HG03066 (cell line): ENCODE data around the gene DLK1.

ENCODE experiments used
- ATAC-seq: cut with Tn5 transposase; IDR thresholded peaks from one replicate; pipeline ENCODE4 v1.9.1; 2021; ENCODE audit warnings: low read depth; ENCODE audit not compliant: unreplicated experiment

Gene DLK1

DNA sequence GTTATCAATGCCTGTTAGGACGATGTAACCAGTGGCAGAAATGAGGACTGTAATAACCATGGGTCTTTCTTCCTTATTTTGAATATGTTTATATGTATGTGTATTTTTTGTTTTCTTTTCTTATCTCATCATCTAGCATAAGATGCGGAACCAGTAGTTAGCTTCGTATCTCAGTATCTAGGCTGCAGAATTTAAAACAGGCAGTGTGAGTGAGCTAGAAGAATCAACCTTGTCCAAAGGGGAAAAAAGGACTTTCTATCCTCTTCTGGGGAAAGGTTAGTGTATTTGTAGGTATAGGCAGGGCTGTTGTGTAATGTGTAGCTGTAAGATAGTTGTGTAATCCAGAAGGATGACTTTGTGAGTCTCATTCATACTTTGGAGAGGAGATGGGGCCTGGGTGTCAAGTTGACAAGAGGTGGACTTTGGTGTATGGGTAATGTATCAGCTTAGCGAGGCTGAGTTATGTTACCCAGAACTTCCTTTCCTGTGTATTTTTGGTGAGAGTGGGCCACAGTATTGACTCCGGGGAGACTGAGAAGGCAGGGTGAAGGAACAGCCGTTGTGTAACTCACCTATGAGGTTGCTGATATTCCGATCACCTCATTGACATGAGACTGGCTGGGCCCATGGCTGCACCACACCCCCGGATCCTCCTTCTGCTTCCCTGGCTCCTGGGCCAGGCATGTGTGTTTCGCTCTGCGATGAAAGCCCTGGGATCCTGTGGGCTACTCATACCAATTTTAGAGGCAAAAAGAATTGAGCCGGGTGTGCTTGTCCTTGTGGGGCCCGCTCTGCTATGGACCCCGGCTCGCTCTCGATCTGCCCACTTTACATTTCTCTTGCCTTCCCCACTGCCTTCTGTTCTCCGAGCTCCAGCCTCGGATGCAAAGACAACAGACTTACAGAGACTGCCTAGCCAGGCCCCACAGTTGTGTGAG lies 24.3 kb downstream of the DLK1 start:
- ATAC-seq, result no peak

DNA sequence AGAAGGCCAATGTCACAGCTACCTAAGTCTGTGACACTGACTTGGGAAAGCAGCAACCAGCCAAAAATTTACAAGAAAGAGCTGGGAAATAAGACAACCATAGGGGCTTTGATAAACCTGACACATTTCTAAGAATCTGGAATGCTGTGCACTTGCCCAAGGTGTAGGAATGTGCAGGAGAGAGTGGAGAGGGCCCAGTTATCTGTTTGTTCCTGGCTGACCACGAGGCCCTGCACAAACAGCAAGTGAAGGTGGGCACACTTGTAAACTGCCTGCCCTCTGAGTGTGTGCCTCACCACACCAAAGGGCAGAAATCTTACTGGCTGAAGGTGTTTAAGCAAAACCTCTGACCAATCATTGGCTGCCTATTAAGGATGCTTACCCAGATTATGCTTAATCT lies 27.3 kb downstream of the DLK1 start:
- no peak for ATAC-seq

DNA sequence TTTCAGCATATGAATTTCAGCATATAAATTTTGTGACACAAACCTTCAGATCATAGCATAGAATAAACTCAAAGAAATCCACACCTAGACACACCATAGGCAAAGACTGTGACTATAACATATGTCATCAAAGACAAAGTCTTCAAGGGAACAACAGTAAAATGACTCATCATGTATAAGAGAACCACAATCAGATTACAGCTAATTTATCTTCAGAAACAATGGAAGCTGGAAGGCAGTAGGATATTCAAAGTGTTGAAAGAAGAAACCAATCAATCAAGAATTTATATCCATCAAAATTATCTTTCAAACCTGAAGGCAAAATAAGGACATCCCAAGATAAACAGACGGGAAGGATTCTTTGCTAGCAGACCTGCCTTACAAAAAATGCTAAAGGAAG lies 29.0 kb downstream of the DLK1 start:
- ATAC-seq, result no peak

DNA sequence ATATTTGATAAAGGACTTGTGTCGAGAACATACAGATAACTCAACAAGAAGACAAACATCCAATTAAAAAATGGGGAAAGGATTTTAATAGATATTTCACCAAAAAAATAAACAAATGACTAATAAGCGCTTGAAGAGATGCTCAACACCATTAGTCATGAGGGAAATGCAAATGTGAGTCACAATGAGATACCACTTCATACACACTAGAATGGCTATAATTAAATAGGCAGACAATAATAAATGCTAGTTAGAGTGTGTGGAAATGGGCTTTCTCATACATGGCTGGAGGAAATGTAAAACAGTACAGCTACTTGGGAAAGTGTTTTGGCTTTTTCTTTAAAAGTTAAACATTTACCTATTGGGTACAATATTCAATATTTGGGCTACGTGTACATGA lies 34.8 kb downstream of the DLK1 start:
- no peak for ATAC-seq

DNA sequence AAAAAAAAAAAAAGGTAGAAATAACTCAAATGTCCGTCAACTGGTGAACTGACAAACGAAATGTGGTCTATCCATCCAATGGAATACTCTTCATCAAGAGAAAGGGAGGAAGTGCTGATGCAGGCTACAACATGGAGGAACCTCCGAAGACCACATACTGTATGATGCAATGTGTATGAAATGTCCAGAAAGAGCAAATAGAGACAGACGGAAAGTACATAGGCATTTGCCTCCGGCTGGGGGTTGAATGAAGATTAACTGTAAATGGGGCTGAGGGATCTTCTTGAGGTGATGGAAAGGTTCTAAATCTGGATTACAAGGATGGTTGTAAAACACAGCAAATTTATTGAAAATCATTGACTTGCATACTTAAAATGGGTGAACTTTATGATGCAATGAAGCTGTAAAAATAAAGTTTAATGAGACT lies 35.4 kb downstream of the DLK1 start:
- ATAC-seq, result no peak

DNA sequence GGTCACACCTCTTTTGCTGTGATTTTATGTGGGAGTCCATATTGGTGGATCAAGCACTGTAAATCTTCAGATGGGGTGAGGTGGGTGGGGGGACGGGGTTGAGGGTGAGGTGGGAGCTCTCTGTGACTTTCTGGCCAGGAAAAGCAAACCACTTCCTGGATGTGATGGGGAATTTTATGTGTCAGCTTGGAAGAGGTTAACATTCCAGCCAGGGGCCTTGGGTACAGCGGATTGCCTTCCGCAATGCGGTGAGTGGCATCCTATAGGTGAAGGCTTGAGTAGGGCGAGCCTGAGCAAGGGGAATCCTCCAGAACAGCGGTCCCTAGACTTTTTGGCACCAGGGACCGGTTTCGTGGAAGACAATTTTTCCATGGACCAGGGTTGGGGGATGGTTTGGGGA lies 36.2 kb downstream of the DLK1 start:
- no peak for ATAC-seq

DNA sequence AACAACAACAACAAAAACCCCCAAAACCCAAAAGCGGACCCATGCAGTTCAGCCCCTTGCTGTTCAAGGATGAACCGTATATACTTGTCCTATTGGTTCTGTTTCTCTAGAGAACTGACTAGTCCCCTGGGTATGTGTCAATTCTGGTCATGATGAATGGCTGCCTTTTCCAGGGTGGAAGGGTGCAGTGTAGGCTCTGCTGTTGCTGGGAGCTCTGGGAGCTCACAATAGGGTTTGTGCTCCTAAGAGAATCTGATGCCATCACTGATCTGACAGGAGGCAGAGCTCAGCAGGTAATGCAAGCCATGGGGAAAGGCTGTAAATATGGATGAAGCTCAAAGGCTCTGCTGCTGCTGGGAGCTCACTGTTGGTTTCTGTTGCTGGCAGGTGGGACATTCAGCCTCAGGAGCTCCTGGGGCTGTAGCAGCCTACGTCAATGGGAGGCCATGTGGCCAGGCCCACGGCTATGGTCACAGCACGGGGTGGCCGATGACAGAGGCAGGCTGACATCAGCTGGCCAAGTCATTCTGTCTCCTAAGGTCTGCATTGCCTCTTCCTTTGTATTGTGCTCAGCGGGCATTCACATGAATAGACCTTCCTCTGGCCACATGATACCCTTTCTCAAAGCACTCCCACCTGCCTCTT lies 37.9 kb downstream of the DLK1 start:
- ATAC-seq, result no peak

DNA sequence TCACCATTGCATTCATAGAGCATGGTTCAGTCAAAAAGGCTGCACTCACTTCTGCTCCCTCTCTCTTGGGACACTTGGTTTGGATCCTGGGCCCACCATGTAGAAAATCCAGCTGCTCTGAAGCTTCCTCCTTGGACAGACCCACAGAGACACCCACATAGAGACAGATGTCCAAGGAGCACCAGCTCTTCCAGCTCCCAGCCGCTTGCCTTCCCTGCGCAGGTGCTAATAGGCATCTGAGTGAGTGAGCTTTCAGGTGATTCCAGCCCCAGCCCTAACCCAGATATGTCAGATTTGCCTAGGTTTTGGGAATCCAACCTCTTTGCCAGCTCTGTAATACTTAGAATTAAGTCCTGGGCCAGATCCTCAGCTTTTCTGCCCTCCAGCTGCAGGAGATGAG lies 38.6 kb downstream of the DLK1 start:
- no peak for ATAC-seq

DNA sequence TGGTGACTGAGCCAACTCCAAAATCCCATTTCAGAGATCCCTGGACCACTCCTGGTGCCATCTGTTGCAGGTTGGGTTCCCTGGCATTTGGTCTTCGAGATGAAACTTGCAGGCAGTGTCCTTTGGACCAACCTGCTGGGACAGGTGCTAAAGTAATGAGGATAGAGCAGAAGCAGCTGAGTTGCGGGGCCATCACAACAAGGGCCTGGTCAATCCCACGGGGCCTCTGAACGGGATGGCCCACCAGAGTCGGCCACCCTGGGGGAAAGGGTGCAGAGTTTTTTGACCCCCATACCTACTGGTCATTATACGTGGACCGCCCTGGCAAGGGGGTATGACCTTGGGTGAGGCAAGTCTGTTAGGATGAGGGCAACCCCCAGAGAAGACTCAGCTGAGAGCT lies 39.3 kb downstream of the DLK1 start:
- ATAC-seq, result no peak

DNA sequence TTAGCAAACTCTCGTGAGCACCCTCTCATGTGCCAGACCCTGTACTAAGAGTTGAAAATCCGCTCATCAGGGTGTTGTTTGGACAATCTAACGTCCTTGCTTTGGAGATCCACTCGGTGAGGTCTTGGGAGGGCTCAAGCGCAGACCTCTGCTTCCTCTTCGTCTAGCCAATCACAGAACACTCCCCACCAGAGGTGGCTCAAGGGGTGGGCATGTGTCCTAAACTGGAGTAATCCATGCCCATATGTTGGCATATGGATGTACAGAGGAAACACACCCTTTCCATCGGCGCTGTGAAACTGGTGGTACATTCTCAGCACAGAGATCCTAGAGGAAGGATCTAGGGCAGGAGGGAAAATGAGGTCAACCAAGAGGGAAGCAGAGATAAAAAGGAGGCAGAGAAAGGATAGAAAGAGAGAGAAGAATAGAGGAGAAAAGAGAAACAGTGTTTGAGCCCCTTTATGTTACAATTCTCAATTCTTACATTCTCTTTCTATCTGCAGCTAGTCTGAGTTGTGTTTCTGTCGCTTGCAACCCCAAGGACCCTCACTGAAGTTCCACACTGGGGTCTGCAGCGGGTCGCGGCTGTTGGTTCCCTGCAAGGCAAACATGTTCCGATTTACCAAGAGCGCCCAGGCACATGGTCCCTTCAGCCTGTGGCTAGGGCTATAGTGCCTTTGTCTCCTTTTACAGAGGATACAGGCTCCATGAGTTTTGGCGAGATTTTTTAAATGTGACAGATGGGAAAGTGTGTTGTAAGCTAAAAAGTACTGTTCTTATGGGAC lies 40.5 kb downstream of the DLK1 start:
- ATAC-seq, result no peak

DNA sequence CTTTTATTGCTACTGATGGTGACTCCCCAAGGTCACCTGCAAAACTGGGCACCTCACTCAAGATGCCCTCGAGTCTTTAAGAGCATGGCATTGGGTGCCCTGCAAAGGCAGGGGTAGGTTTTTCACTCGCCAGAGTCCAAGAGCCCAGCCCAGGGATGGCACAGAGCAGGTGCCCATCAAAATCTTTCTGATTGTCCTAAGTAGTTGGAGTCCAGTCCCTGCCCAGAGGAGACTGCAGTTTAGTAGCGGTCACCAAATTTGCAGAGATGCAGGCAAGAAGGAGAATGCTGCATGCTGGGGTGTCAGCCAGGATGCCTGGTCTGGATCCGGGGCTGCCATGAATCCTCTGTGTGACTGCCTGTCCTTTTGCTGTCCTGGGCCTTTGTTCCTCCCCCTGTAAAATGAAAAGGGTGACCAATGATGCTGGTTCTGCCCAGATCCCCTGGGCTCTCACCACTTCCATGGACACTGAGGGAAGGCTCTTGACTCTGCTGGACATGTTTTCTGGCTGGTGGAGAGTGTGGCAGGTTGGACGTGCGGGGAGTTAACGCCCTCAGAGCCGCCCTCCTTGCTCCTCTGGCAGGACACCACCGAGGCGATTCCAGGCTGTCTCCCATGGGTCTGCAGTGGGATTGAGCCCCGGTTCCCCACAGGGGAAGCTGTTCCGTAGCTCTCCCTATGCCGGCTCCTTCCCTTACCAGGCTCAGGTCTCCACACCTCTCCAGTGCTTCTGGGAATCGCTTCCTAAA lies 41.3 kb downstream of the DLK1 start:
- ATAC-seq, result no peak

DNA sequence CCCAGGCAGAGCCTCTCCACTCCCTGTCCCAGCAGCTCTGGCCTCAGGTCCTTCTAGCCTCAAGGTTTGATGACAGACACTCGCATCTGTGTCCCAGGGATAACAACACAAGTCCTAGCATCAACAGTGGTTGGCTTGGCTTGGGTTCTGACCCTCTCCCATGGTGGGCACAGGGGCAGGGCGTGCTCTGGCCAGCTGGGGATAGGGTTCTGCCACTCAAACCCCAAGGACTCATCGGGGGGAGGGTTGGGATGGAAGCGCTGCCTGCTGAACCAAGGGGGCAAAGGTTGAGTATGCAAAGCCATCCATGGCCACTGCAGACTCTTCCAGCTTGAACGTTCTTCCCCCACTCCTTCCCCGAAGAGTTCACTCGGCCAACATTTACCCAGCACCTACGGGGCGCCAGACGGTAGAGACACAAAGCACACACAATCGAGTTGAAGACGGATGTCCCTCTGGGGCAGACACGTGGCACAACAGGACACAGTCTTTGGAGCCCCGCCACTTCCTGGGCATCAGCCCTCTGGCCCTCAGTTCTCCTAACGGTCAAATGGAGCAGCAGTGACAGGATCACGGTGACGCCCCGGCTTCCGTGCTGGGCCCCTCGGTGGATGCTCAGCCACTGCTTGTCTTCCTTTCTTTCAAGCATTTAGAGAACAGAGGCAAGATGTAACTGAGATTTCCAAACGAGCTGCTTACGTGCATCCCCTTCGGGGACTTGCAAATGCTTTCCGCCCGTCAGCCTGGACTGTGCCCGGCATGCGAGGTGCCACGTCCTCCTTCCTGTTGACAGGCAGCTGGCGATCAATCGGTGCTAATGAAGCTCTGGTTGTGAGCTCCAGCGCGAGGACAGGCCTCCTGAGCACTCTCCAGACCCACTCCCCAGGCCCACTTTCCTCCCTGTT lies 42.6 kb downstream of the DLK1 start:
- no peak for ATAC-seq

DNA sequence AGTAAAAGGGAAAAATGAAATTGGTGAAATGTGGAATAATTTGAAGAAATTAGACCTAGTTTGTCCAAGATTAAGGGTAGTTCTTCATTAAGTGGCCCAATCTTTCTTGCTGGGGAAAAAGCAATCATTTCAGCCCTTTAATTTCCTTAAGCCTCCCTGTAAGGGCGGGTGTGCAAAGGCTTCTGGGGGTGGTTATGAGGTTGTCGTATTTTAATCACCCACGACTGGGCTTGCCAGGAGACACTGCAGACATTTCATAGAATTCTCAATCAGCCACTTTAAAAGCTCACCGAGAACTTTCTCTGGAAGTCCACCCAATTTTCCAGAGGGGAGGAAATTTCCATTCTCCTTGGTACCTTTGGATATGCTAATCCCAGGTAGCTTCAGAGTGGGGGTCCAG lies 43.4 kb downstream of the DLK1 start:
- no peak for ATAC-seq

DNA sequence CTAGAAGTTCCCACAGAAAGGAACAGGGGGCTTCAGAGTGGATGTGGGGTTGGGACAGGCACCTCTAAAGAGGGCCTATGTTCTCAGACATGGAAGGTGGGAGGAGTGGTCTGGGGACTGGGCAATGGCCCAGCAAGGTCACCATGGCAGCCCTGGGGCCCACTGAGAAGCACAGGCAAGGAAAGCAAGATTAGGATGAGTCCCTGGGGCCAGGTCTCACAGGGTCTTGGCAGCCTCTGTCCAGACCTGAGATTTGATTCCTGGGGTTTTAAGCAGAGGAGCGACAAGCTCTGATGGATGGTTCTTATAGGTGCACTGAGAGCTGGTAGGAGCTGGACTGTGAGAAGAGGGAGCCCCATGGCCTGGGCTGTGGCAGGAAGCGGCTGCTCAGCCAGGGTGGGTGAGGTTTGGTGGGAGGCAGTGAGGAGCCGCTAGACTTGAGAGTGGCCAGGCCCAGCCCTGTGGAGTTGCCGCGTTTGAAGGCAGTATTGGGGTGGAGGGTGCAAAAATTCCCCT lies 44.0 kb downstream of the DLK1 start:
- ATAC-seq, result no peak

DNA sequence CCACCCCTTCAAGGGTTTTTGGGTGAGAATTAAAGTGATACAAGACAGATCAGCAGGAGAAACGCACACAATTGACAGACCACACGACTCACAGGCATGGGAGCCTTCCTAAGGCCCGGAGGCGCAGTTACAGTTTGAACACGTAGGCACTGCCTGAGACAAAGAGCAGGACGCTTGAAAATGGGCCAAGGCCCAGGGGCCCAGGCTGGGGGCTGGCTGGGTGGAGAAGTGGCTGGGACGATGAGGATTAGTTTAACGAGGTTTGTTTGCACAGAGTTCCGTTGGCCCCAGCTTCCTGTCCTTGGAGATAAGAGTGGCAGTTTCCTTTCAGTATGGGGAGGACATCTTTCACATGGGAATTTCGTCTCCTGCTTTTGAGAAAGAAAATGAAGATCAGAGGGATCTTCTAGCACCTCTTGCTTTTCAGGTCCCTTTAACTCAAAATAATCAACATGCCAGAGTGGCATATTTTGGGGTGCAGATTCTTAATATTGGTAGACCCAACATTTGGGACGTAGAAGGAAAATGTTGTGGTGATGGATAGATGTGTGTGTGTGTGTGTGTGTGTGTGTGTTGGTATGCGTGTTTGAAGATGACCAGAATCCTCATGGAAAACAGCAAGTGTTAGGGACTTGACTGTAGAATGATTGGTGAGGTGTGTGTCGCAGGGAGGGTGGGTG lies 44.6 kb downstream of the DLK1 start:
- no peak for ATAC-seq

DNA sequence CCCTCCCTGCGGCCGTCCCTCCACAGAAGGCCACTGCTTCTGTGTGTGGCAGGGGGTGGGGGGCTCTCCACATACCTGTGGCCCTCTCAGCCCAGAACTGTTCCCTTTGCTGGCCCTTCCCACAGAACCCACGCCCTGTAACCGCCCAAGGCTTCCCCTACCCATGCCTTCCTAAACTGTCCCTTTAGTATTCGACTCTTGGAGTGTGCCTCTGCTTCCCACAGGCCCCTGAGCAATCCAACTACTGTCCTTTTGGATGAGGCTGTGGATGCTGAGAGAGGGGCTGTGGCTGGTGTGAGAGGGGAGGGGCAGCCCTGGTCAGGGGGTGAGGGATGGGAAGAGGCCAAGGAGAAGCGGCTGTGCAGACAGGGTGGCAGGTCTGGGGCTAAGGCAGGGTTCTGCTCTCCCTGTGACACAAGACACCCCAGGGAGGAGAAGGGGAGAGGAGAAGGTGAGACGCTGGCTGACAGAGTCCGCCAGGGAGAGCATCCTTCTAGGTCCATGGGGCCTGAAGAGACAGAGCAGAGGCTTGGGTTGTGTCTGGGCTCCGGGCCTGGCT lies 46.0 kb downstream of the DLK1 start:
- ATAC-seq, result no peak

DNA sequence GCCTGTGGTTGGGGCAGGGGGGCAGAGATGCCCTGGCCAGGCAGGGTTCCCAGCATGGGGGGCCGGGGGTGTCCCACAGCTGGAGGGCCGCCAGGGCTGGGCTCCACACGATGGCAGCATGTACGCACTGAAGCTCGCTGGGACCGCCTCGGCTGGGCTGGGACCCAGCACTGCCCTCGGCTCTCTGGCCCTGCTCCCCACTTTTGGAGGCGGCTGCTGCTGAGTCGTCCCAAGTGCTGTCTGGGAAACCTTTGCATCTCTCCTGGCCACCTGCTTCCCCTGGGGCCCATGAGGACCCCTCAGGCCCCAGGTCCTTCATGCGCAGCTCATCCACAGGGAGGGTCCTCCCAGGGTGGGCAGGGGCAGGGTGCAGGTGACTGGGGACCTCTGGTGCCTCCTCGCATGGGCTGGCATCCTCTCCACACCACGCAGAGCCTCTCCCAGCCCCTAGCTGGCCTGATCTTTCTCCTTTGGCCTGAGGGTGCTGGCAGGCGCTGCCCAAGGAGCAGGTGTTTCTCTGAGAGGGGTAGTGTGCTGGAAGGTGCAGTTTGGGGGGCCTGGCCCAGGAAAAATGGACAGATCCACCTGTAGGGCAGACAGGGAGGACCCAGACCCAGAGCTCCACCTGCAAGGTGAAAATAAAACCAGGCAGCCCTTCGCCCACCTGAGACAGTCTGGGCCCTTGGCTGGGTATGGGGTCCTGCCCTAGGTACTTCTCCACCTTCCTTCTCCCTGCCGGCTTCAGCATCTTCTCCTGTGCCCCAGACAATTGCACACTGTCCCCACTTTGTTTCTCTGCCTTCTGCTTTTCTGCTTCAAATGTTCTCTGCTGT lies 46.9 kb downstream of the DLK1 start:
- ATAC-seq, result no peak

DNA sequence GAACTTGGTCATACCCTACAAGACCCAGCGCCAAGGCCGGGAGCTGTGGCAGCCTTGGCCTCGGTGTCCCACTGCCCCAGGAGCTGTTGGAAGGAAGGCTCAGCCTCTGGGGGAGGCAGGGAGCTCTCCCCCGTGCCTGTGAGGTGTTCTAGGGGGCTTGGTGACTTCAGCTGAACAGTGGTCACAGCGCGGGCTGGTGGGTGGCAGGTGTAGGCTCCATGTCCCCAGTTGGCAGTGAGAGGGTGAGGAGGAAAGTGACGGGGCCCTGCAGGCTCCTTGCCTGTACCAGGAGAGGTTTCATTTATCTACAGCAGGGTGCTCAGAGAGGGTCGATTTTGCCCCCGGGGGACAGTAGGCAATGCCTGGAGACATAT lies 47.5 kb downstream of the DLK1 start:
- ATAC-seq, result no peak
